Stimulated activated CD4-positive, alpha-beta T cell treated with anti-CD3 and anti-CD28 coated beads, Interleukin-4, amount 100 ng/mL, for 24 hours (primary cell): ENCODE results near the gene EXOG.
A peak's percentile ranks its signal among the peaks of the same experiment; 100 is the strongest.

ENCODE experiments used
- DNase-seq: peaks from one replicate; pipeline ENCODE4 v3.0.0-alpha.2; 2020

Gene EXOG, protein sequence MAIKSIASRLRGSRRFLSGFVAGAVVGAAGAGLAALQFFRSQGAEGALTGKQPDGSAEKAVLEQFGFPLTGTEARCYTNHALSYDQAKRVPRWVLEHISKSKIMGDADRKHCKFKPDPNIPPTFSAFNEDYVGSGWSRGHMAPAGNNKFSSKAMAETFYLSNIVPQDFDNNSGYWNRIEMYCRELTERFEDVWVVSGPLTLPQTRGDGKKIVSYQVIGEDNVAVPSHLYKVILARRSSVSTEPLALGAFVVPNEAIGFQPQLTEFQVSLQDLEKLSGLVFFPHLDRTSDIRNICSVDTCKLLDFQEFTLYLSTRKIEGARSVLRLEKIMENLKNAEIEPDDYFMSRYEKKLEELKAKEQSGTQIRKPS

GRCh38 chr3:38496131-38496910 lies at the start of gene EXOG:
TSS of gene EXOG (plus strand) at chr3:38496340. CDS start at chr3:38496368, 28 bp downstream.
- DNase-seq: peak; percentile 96

GRCh38 chr3:38446812-38447211 lies 49.3 kb upstream of the EXOG start:
- DNase-seq: no peak

- DNase-seq: no peak
Observed at GRCh38 chr3:38450853-38451252, 45.3 kb upstream of the EXOG start.

DNA sequence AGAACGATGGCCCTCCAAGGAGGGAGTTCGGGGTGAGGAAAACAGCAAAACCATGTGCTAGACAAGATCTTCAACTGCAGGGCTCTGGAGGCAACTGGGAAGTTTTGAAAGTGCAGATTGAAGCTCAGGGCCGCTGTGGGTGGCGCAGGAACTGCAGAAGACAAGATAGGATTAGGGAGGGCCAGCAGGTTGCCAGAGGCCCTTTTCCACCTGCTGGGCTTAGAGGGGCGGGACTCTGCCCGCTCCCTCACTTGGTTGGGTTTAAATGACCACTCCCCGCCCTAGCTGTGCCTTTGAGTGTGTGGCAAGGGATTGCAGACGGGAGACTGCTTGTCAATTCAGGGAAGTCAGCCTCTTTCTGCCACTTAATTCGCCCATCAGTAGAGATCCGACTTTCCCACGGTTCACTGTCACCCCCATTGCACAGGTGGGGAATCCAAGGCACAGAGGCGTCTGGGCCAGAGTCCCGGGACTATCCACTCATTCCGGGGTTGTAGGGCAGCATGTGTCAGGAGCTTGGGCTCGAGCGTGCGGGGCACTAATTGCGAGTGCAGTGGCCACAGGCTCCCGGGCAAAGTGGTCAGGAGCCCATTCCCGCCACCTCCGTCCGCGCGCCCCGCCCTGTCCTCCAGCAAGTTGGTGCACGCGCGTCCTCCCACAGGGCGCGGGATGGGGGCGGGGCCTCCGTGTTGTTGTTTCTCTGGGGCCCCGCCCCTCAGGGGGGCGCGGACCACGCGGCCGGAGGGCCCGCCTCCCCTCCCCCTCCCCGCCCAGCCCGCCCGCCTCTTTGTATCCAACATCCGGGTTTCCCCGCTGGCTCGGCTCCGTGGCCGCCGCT lies 42.8 kb upstream of the EXOG start, which contains the start of gene ACVR2B:
Gene ACVR2B (plus strand): TSS at position 816 of the 838 bp plus-strand sequence. CDS start 433 bp downstream, outside the sequence.
- peak; percentile 70 for DNase-seq

DNA sequence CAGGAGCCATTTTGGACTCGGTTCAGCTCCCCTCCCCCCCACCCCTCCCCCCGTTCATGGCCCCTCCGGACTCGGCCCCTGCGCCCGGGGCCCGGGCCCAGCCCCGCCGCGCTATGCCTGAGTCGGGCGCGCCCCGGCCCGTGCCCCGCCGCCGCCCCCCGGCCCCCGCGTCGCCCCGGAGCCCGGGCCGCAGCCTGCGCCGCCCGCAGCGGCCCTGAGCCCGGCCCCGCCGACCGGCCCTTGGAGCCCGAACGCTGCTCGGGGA lies 42.3 kb upstream of the EXOG start:
- no peak for DNase-seq

GRCh38 chr3:38454178-38454883 lies 41.8 kb upstream of the EXOG start:
- no peak for DNase-seq

DNA sequence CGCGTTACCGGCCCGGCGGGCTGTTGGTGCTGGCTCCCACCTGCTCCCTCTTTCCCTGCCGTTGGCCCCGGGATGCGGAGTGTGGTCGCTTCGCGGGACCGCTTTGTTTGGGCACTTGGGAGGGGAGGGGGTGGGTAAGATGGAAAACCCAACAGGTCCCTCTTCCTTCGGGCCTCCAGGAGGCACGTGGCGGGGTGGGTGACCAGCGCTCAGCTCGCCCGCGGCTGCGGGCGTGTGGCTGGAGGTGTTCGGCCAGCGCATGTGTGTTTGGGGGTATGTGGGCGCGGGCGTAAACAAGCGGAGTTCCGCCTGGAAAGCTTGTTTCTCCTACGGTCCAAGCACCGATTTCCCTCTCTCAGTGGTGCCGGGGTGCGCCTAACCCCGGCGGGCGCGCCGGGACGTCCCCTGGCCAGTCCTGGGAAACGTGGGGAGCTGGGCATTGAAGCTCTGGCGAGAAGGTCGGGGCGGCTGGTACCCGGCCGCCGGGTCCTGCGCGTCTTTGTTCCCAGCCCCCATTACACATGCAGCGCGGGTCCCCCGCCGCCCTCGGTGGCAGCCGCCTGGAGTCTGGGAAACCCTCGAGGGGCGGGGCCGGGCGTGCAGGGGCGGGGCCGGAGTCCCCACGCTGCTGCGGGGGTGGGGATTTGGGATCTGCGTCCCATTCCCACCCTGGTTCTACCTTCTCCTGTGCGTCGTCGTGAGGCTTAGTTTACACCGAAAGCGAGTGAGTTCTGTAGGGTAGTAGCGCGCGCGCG lies 41.1 kb upstream of the EXOG start:
- DNase-seq: peak; percentile 33

DNA sequence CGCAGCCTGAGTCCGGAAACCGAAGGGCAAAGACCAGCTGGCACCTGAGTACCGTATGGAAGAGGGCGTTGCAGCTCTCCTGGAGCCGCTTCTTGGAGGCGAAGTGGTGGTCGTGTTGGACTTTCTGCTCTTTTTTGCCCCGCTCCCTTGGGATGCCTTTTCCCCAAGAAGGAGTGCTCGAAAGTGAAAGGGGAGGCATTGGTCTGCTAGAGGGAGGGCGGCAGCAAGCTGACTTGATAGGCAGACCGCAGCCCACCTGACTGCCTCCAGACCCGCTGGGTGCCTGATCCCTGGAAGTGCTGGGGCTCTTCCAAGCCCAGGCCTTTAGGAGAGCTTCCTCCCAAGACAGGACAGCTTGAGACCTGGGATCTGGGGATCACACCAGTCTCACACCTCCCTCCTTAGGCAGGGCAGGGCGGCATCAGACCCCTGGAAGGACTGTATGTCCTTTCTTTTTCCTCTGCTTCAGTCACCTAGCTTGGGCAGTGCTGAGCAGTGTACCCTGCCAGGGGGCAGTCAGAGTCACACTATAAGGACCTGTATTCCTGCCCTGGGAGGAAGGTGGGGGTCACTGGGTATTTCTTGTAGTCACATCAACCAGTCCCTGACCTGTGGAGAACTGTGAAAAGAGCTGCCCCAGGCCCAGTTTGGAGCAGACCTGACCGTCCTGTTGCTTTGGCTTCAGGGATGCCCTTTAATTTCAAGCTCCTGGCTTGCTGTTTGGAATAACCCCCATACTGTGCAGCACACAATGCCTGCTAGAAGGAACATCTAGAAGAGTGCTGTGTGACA lies 40.3 kb upstream of the EXOG start:
- DNase-seq: no peak

- no peak for DNase-seq
Observed at GRCh38 chr3:38457111-38458003, 38.8 kb upstream of the EXOG start.

DNA sequence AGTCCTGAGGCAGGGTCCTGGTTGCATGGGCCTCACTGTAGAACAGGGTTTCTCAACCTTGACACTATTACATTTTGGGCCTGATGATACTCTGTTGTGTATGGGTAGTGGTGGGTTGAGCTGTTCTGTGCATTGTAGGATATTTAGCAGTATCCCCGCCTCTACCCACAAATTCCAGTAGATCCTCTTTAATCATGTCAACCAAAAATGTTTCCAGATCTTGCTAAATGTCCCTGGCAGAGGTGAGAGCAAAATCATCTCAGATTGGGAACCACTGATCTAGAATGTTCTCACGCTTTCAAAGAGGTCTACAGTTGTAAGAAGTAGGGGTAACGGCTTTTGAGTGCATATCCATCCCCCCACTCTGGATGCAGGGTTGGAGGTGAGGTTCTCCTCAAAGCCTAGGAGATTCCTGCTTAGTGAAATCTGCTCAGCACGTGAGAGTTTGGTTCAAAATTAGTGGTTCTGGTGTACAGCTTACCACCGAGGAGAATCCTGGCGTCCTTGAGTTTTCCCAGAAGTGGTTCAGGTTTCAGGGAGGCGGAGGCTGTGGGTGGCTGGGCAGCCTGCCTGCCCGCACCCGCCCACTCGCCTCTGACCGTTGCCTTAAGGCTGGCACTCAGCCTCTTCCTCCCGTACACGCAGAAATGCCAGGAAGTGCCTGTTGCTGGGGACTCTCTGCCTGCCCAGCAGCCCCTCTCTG lies 37.2 kb upstream of the EXOG start:
- DNase-seq: no peak

DNA sequence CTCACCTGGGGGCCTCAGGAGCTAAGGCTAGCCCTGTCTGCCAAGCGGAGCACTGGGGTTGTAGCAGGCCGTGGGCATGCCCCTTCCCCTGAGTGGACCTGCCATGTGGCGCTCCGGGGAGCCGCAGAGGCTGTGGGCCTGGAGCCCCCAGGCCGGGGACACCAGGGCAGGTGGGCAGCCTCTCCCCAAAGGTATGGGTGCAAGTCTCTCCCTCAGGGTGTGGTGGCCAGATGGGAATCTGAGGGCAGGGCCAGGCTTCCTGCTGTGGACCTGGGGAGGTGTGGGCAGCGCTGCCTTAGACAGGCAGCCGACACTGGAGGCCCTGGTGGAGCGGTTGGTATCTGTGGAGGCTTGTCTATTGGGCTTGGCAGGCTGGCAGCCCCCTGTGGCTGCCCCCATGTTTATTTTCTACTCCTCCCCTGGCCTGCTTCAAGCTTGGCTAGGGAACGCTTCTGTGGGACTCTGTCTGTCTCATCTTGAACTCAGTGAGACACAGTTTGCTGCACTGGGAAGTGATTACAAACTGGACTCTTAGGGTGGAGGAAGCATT lies 36.6 kb upstream of the EXOG start:
- DNase-seq: no peak

GRCh38 chr3:38460377-38461270 lies 35.5 kb upstream of the EXOG start:
- no peak for DNase-seq

DNA sequence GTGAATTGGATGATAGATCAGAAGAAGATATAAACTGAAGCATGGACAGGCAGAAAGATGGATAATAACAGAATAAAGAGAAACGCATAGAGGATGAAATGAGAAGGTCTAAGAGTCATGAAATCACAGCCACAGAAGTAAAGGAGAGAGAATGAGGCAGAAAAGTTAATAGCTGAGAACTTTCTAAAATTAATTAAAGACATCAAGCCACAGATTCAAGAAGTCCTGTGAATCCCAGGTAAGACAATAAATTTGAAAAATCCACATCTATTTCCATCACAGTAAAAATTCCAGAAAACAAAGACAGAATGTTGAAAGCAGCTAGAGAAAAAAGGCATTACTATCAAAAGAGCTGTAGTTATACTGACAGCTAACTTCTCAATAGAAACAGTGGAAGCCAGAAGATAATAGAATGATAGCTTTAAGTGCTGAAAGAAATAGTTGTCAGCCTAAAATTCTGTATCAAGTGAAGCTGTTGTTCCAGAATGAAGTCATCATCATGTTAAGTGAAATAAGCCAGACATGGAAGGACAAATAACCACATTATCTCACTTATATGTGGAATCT lies 30.5 kb upstream of the EXOG start:
- no peak for DNase-seq

DNA sequence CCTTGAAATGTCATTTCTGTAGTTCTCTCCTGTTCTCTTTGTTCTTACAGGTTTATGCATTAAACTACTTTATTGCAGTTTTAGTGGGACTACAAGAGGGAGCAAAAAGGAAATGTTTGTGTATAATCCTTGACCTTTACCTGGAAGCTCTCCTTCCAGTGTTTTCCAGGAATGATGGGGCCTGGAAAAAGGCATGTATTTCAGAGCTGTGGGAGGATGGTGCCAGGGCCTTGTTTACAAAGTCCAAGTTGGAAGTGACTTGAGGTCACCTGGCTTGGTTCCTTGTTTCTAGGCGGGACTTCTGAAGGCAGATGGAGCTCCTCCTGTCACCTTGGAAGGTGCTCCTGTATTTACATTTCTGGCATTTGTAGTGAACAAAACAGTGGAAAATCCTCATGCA lies 27.4 kb upstream of the EXOG start:
- DNase-seq: no peak

DNA sequence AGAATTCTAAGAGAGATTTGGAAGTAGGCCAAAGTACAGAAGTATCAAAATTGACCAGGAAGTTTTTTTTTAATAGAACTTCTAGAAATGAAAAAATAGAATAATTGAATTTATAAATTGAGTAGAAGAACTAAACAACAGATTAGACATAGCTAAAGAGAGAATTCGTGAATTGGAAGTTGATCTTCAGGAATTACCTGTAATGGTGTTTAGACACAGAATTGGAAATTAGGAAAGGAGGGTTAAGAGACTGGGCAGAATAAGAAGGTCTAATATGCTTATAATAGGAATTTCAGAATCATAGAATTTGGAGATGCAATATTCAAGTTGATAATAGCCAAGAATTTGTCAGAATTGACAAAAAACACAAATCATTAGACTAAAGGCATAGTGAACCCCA lies 26.3 kb upstream of the EXOG start:
- DNase-seq: no peak

GRCh38 chr3:38471260-38471857 lies 24.8 kb upstream of the EXOG start:
- DNase-seq: no peak

DNA sequence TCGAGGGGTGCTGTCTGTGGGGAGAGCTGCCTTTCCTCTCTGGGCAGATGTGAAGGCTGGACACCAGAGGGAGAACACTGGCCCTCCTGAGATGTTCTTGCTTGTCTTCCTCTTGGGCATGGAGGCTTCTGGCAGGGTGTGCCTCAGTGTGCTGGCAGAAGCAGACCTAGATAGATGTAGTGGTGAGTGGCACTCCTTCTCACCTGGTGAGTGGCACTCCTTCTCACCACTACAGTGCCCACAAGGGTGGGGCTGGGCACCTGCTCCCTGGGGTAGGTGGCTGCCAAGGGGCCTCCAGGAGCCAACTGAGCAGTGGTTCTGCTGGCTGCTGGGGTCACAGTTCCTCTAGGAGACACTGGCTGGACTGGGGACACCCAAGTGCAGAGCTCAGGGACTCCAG lies 23.8 kb upstream of the EXOG start:
- no peak for DNase-seq
